C4-2B (cell line): Measurements from ENCODE around the gene LRRC42.

Experiments
- CTCF ChIP-seq: fragments of 450-650 bp; conservative IDR thresholded peaks from 2 replicates; pipeline ENCODE4 v1.5.1; 2017; ENCODE audit warnings: mild to moderate bottlenecking
- ZFX ChIP-seq: fragments of 450-650 bp; IDR thresholded peaks from 2 replicates; pipeline ENCODE4 v1.6.1; 2017

DNA sequence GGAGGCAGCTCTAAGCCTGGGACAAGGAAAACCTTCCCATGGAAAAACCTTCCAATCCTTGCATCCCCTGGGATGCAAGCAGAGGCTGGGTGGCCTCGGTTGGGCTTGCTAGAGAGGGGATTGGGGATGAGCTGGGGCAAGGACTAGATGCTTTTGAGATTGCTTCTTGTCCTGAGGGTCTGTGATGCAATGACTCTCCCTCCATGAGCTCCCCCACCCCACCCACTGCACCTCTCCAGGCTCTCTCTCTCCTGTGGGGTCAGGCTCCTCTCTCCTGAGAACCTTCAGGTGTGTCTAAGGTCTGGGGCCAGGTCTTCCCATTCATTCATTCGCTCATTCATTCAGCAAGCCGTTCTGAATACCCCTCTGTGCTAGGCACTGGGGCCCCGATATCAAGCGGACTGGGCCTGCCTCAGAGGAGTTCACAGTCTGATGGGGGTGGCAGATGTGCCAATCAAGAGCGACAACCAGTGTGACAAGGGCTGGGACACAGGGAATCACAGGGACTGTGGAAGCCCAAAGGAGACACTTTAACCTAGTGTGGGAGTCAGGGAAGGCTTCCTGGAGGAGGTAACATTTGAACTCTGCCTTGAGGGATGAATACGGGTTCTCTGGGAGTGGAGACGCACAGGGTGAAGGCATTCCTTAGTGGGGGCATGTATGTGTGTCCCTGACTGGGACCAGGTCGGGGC is 65.3 kb downstream of the LRRC42 start:
- TF ChIP-seq CTCF (no peak), ZFX (no peak)
